Ureter (tissue), 1 donor: ENCODE measurements around the gene ZSWIM8. TPM values are rescaled to one million over a fixed set of nuclear protein-coding genes. Genes with fewer than 3 reads are reported as not detected.
A peak's percentile ranks its signal among the peaks of the same experiment; 100 is the strongest.
"Not testable (repeated sequence)": the region's sequence is repeated elsewhere in the genome, so short reads cannot be mapped to it uniquely, and the experiment has no call there.

Experiments
- DNase-seq: peaks from one replicate; pipeline ENCODE4 v3.0.0-alpha.2; 2020; ENCODE audit warnings: low spot score
- total RNA-seq: library from RNA; stranded (reverse); gene quantifications from one replicate; pipeline ENCODE4 v1.2.4, GENCODE V29; 2023
- donor health status: DM: yes; HTN: yes; CAD: no.

Gene ZSWIM8
- total RNA-seq, 1 donor from 2014 or later: 129 TPM

DNA sequence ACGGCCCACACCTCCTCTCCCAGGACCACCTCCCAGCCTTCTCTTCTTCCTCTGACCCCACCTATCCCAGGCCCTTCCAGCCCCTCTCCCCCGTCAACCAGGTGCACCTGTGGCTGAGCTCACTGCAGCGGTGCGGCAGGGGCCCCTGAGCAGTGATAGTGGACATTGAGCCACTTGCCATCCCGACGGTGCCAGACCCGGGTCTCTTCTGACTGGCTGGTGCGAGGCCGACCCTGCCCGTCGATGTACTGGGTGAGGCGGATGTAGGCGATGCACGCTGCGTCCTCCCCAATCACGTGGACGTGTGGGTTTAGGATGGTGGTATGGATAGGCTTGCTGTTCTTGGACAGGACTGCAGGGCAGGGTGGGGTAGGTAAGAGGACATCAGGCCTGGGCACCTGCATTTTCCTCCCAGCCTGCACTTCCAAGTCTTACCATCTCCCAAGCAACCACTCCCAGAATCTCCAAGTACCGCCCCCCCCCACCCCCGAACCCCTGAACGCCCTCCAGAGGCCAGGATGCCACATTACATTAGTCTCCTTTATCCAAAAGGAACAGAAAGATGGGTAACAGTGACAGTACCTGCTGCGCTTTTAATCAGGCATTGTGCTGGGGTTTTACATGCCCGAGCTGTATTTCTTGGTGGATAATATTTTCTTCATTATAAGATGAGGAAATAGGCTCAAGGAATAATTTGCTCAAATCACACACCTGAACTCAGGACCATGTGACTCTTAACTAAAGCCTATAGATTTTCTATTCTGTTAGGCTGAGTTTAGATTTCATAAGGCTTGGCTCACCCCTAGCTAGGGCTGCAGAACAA, 29.7 kb downstream of the ZSWIM8 start:
- no peak for DNase-seq

GRCh38 chr10:73815719-73816030, 30.3 kb downstream of the ZSWIM8 start:
- no peak for DNase-seq

DNA sequence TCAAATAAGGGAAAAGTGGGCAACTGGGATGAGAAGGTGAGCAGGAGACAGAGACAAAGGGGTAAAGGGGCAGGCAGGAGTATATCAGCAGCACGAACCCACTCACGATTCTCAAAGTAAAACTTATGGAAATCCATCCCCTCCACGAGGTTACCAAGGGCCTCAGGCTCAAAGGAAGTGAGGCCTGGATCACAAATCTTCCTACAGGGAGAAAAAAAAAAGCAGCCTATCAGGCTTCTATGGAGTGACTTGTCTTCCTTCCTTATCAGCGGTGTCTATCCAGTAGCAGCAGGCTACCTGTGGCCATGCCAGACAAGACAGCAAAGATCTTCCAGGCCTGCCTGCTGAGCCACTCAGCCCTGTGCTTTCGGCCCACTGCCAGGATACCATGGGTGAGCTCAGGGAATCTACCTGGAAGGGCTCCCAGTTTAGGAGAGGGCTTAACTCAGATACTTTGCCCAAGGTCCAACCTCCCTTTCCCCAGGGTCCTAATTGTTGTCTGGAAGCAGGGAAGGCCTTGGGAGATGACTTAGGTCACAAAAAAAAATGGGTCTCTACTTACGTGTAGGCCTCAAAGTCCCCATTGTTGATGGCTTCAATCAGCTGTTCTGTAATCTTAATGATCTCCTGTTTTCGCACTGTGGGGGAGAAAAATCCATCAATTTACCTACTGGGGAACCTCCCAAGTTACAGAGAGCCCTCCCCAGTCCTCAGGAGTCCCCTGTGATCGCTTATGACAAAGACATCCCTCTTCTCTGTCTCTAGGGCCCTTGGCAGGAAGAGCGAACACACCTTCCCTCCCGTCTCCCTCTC, 31.7 kb downstream of the ZSWIM8 start:
- no peak for DNase-seq

GRCh38 chr10:73817826-73818225, 32.4 kb downstream of the ZSWIM8 start:
- no peak for DNase-seq

GRCh38 chr10:73818402-73818801, 33.0 kb downstream of the ZSWIM8 start:
- no peak for DNase-seq

GRCh38 chr10:73819081-73819480, 33.7 kb downstream of the ZSWIM8 start:
- no peak for DNase-seq

DNA sequence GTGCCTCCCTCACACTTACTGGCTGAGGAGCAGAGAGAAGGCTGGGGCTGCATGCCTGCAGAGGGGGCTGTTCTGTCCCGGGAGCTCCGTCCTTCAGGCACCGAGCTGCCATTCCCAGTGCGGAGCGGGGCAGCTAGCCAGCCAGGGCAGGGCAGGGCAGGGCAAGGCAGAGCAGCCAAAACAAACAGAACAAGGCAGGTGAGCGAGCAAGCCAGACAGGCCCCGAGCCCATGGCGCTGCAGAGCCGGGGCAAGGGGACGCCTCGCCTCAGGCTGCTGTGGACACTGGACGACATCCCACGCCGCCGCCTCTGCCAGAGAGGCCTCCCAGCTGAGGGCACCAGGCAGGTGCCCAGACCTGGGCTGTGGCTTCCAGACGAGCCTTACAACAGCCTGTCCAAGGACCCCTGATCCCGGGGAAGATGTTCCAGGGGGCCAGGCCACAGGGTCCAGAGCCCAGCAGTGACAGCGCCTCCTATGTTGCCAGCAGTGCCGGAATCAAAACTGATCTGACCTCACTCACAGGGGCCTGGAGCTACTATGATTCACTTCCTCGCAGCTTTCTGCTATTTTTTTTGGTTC, 34.2 kb downstream of the ZSWIM8 start:
- peak; percentile 72 for DNase-seq

- no peak for DNase-seq
These were observed 38.0 kb downstream of the ZSWIM8 start for GRCh38 chr10:73823391-73823790.

DNA sequence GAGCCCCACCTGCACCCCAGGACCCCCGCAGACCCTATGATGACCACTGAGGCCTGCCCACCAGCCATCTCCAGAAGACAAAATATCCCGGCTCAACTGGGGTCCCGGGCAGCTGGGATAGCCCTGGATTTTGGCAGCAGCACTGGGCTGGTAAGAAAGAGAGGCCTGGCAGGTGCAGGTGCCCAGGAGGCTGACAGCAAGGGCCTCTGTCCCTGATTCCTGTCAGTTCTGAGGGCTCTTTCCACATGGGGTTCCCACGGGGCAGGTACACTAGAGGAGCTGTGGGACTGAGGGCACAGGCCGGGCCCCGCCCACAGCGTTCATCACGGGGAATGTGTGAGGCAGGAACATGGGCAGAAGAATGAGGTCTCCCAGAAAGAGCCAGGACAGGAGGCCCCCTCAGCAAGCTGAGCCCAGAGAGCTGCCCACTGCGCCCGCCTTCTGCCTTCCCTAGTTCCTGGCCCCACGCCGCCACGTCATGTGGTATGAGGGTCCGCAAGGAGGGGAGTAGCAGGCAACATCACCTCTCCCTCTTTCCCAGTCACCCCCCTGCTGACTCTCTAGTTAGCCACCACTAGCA, 38.8 kb downstream of the ZSWIM8 start:
- DNase-seq: no peak

GRCh38 chr10:73827346-73828089, 42.1 kb downstream of the ZSWIM8 start:
- DNase-seq: no peak

DNA sequence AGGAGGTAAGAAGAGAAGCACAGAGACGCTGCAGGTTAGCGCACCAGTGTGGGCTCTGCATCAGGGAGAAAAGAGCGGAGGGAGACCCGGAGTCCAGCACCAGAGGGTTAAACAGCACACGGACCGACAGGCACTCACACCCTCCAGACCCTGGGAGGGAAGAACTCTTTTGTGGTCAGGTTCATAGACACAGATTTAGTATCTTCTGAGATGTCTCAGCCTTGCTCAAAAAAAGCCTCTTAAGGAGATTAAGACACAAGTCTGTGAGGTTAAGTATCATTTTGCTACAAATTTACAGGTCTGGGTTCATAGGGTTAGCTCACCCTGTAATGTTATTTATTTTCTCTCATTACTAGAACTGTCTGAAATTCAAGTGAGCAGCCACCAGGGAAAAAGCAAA, 42.8 kb downstream of the ZSWIM8 start:
- DNase-seq: no peak

- DNase-seq: not testable (repeated sequence)
These were observed 43.7 kb downstream of the ZSWIM8 start for GRCh38 chr10:73829090-73829489.

- no peak for DNase-seq
These were observed 51.1 kb downstream of the ZSWIM8 start for GRCh38 chr10:73836427-73836980.

GRCh38 chr10:73837072-73837471, 51.7 kb downstream of the ZSWIM8 start:
- DNase-seq: no peak

DNA sequence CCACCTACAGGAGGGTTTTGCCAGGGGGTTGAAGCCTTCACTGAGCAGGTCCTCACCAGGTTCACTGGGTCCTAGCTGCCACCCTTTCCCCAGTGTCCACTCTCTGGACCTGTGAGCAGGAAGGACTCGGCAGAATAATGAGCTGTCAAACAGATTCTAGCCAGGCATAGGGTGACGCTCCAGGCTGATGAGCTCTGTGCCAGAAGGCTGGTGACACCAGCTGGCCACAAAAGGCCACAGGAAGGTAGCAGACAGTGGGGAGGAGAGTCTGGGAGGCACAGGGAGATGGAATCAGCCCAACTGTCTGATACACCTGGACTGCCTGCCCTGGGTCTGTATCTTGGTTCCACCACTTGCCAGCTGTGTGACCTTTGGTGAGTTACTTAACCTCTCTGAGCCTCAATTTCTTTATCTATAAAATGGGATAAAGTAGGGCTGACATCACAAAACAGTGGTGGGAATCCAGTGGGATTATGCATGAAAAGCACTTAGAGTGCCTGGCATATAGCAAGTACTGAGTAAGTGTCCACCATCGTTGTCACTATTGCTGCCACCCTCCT, 52.7 kb downstream of the ZSWIM8 start:
- DNase-seq: no peak

DNA sequence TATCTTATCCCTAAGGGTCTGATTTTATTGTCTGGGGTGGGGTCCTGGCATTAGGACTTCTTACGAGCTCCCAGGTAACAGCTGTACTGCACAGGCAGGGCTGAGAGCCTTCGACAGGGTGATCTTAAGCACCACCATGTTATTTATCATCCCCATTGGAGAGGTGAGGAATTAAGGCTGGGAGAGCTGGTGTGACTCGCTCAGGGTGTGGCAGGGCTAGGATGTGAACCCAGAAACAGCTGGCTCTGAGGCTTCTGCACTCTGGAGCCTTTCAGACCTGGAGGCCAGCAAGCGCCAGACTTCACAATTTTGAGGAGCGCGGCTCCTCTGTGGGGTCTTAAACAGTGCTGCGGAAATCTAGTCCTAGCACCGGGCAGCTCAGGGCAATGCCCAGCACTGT, 53.4 kb downstream of the ZSWIM8 start:
- DNase-seq: no peak

GRCh38 chr10:73839276-73839966, 54.0 kb downstream of the ZSWIM8 start:
- DNase-seq: no peak

DNA sequence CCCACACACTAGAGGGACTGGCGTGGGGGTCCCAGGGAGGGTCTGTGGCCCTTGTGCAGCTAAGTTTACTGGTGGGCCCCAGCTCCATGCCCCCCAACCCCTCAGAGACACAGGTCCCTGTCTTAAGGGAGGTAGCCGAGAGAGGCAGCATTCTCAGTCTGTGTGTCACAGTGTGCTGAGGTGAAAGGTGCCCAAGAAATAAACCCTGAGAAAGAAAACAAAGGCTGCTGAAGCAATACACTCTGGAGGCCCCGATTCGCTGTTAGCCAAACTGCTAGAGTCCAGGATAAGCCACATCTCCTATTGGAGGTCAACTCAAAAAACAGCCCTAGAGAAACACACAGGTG, 54.6 kb downstream of the ZSWIM8 start:
- no peak for DNase-seq

DNA sequence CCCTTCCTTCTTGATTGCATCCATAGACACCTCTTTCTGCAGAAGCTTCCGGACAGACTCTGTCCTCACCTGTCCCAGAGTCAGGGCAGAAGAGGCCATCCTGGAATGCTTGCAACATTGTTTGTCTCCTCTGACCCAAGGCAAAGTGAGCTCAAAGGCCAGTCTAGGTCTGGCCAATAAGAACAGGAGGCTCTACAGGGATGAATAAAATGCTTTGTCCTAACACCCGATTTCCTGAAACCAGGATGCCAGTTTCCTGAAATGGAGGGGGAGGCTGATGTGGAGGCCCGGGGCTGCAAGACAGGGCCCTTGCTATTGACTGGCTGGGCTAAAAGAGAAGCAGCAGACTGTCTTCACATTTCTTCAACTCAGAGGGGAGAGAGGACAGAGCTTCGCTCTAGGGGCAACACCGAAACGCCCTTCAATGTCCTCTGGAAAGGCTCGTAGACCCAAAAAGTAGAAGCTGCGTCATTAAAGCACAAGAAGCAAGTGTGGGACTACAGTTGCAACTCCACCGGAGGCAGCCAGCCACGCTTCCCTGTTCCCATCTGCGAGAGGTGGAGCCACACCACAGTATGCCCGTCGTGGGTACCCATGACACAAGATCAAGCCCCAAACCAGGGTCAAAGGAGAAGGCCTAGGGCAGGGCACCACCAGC, 55.1 kb downstream of the ZSWIM8 start:
- no peak for DNase-seq

- no peak for DNase-seq
These were observed 55.6 kb downstream of the ZSWIM8 start for GRCh38 chr10:73841061-73841421.
